Right atrium auricular region (tissue), 2 donors: ENCODE measurements around the gene KIAA0825. TPM values are rescaled to one million over a fixed set of nuclear protein-coding genes. Genes with fewer than 3 reads are reported as not detected.
A peak's percentile ranks its signal among the peaks of the same experiment; 100 is the strongest.

ENCODE experiments used
- DNase-seq: peaks from one replicate; pipeline ENCODE4 v3.0.0-alpha.2; 2019; ENCODE audit warnings: low spot score
- H3K27ac ChIP-seq, 2 donors: fragments of 200-600 bp; sonication (generic); 1 replicate in 1 of 2; 2 replicates in 1 of 2; pipeline ENCODE4 v1.5.1; 2016 to 2019
- H3K27me3 ChIP-seq, 2 donors: fragments of 200-600 bp; sonication (generic); one replicate each; pipeline versions ENCODE4 v1.5.1 to v1.6.0; 2017 to 2019
- H3K36me3 ChIP-seq: fragments of 200-600 bp; sonication (generic); one replicate; pipeline ENCODE4 v1.5.1; 2016
- H3K4me1 ChIP-seq, 2 donors: fragments of 200-600 bp; sonication (generic); one replicate each; pipeline versions ENCODE4 v1.5.1 to v1.6.0; 2017 to 2019
- H3K4me3 ChIP-seq, 2 donors: fragments of 200-600 bp; sonication (generic); 1 replicate in 1 of 2; 2 replicates in 1 of 2; pipeline ENCODE4 v1.5.1; 2017 to 2019; ENCODE audit warnings: mild to moderate bottlenecking in 1 of 2, moderate library complexity in 1 of 2
- H3K9me3 ChIP-seq, 2 donors: fragments of 200-600 bp; sonication (generic); one replicate each; pipeline ENCODE4 v1.5.1; 2019
- CTCF ChIP-seq, 2 donors: fragments of 200-600 bp; sonication (generic); IDR thresholded peaks; one replicate each; pipeline ENCODE4 v1.5.1; 2019; ENCODE audit warnings: antibody characterized with exemption in 2 of 2
- total RNA-seq, 2 donors: library from RNA; depleted of rRNA; stranded (reverse); fragments of >200 nt; gene quantifications; one replicate each; pipeline ENCODE4 v1.1.0, GENCODE V29; 2016

KIAA0825 gene
- total RNA-seq, 2 donors from 2014 or later = 2.4 to 4.3 TPM

GRCh38 chr5:94526706-94527105 lies 91.7 kb downstream of the KIAA0825 start:
- Histone ChIP-seq H3K36me3 (no peaks in the 10 kb centered on the region), H3K27ac (no peak overlapping the region), H3K9me3 (no peaks in the 10 kb centered on the region), H3K4me3 (no peak overlapping the region), H3K27me3 (no peaks in the 10 kb centered on the region), H3K4me1 (no peaks in the 10 kb centered on the region)
- DNase-seq = no peak
- no peak for TF ChIP-seq CTCF (IDR thresholded peaks at IDR 0.05)

GRCh38 chr5:94524841-94525697 lies 93.3 kb downstream of the KIAA0825 start:
- H3K9me3 ChIP-seq = no peaks in the 10 kb centered on the region
- peak; percentile 51 to 71 for TF ChIP-seq CTCF (IDR thresholded peaks at IDR 0.05)
- no peaks in the 10 kb centered on the region for H3K36me3 ChIP-seq
- no peak overlapping the region for H3K27ac ChIP-seq
- H3K27me3 ChIP-seq = no peaks in the 10 kb centered on the region
- DNase-seq = no peak
- H3K4me3 ChIP-seq = no peak overlapping the region
- no peaks in the 10 kb centered on the region for H3K4me1 ChIP-seq

- DNase-seq = no peak
- H3K36me3 ChIP-seq = no peaks in the 10 kb centered on the region
- no peaks in the 10 kb centered on the region for H3K4me1 ChIP-seq
- TF ChIP-seq CTCF (IDR thresholded peaks at IDR 0.05) = no peak
- no peak overlapping the region for H3K4me3 ChIP-seq
- no peaks in the 10 kb centered on the region for H3K27me3 ChIP-seq
- H3K27ac ChIP-seq = no peak overlapping the region
- H3K9me3 ChIP-seq = no peaks in the 10 kb centered on the region
Measured at GRCh38 chr5:94523018-94523417, 95.4 kb downstream of the KIAA0825 start.

GRCh38 chr5:94522117-94522516 lies 96.3 kb downstream of the KIAA0825 start:
- Histone ChIP-seq H3K9me3 (no peaks in the 10 kb centered on the region), H3K4me3 (no peak overlapping the region), H3K4me1 (no peaks in the 10 kb centered on the region), H3K36me3 (no peaks in the 10 kb centered on the region), H3K27ac (no peak overlapping the region), H3K27me3 (no peaks in the 10 kb centered on the region)
- DNase-seq = no peak
- TF ChIP-seq CTCF (IDR thresholded peaks at IDR 0.05) = no peak

GRCh38 chr5:94517490-94518488 lies 100.6 kb downstream of the KIAA0825 start:
- Histone ChIP-seq H3K36me3 (no peaks in the 10 kb centered on the region), H3K27me3 (no peaks in the 10 kb centered on the region), H3K27ac (no peak overlapping the region), H3K4me3 (no peak overlapping the region), H3K4me1 (no peaks in the 10 kb centered on the region), H3K9me3 (no peaks in the 10 kb centered on the region)
- no peak for TF ChIP-seq CTCF (IDR thresholded peaks at IDR 0.05)
- DNase-seq = no peak
